SH-SY5Y (cell line): ENCODE data around the gene MBD6.

ENCODE experiments used
- GATA2 ChIP-seq: IDR thresholded peaks from 2 replicates; pipeline ENCODE4 v1.6.1; 2011; ENCODE audit warnings: mild to moderate bottlenecking, low read depth, low read length
- GATA3 ChIP-seq: IDR thresholded peaks from 2 replicates; pipeline ENCODE4 v1.6.1; 2011; ENCODE audit warnings: low read depth, mild to moderate bottlenecking, low read length, moderate library complexity

- TF ChIP-seq GATA3 (no peak), GATA2 (no peak)
Observed at GRCh38 chr12:57552306-57552651, 29.7 kb downstream of the MBD6 start.
